HepG2 (cell line): ENCODE data around the gene CLCN2. TPM values are rescaled to one million over a fixed set of nuclear protein-coding genes. Genes with fewer than 3 reads are reported as not detected.

Source experiments
- ATAC-seq: fragments of 200-7000 bp; cut with Tn5 transposase; 3 replicates; pipeline ENCODE4 v1.9.1; 2020; ENCODE audit warnings: mild to moderate bottlenecking, moderate library complexity
- BruUV-seq: library from RNA; stranded (reverse); fragments of 400-500 nt; replicated peaks from 2 replicates; lab custom pipeline; 2021; lab: Mats Ljungman, UMichigan
- CTCF ChIA-PET: fragments of 300-600 bp; formaldehyde crosslinking; extraction: SDS; loops from one replicate; lab custom pipeline; 2021; ENCODE audit warnings: low total read pairs, inconsistent platforms, low intra/inter-chr PET ratio; lab: Yijun Ruan, JAX
- POLR2A ChIA-PET: fragments of 350-600 bp; sonication (Branson Sonifier 250); formaldehyde crosslinking; loops from one replicate; lab custom pipeline; 2020; ENCODE audit warnings: antibody characterized with exemption, inconsistent platforms; lab: Yijun Ruan, JAX
- DNase-seq: peaks from one replicate; pipeline ENCODE4 v3.0.0-alpha.2; 2015; ENCODE audit warnings: low spot score
- FAIRE-seq: peaks from 3 replicates; lab custom pipeline; 2011; peaks lifted over from hg19 to GRCh38; lab: Jason Lieb, UNC
- H2AFZ ChIP-seq: one replicate; pipeline ENCODE4 v1.6.1; 2011; ENCODE audit warnings: low read length, inconsistent platforms
- H3K27ac ChIP-seq: fragments of 300-600 bp; 3 replicates; pipeline ENCODE4 v1.8.0; 2011; ENCODE audit warnings: mixed run types, mild to moderate bottlenecking, mixed read lengths, low read length, inconsistent platforms; ENCODE audit not compliant: insufficient read depth; ENCODE audit errors: extremely low read length
- H3K27me3 ChIP-seq, 2 experiments: fragments of 200-600 bp in 1 of 2; 2 replicates in 1 of 2; 3 replicates in 1 of 2; pipeline versions ENCODE4 v1.6.0 to v1.8.0; 2011; ENCODE audit warnings: low read length in 2 of 2, mild to moderate bottlenecking in 2 of 2, moderate library complexity in 2 of 2, inconsistent platforms in 1 of 2; ENCODE audit not compliant: insufficient read depth in 2 of 2, control insufficient read depth in 1 of 2
- H3K36me3 ChIP-seq, 2 experiments: fragments of 200-600 bp in 1 of 2; replicated peaks in 1 of 2; 2 replicates in 1 of 2; 3 replicates in 1 of 2; pipeline versions ENCODE4 v1.5.1 to v1.8.0; 2011; ENCODE audit warnings: low read length in 2 of 2, inconsistent platforms in 1 of 2; ENCODE audit not compliant: insufficient read depth in 2 of 2, control insufficient read depth in 1 of 2
- H3K4me1 ChIP-seq: 2 replicates; pipeline ENCODE4 v1.5.1; 2012; ENCODE audit warnings: low read length, inconsistent platforms; ENCODE audit not compliant: insufficient read depth
- H3K4me2 ChIP-seq: 2 replicates; pipeline ENCODE4 v1.6.0; 2011; ENCODE audit warnings: low read depth, low read length, inconsistent platforms
- H3K4me3 ChIP-seq, 3 experiments: fragments of 200-600 bp in 1 of 3; sonication (generic), shearing (Covaris generic) in 1 of 3; replicated peaks in 1 of 3; 2 replicates each; pipeline ENCODE4 v1.5.1; 2011 to 2016; ENCODE audit warnings: low read length in 3 of 3, inconsistent platforms in 2 of 3, low read depth in 2 of 3, mild to moderate bottlenecking in 2 of 3, control low read depth in 1 of 3, mixed read lengths in 1 of 3; ENCODE audit not compliant: insufficient read depth in 1 of 3
- H3K79me2 ChIP-seq: one replicate; pipeline ENCODE4 v1.6.1; 2011; ENCODE audit warnings: low read length, inconsistent platforms; ENCODE audit not compliant: insufficient read depth
- H3K9ac ChIP-seq: 2 replicates; pipeline ENCODE4 v1.6.0; 2011; ENCODE audit warnings: mild to moderate bottlenecking, low read depth, low read length, inconsistent platforms; ENCODE audit not compliant: insufficient read depth
- H3K9me3 ChIP-seq: 2 replicates; pipeline ENCODE4 v1.5.1; 2012; ENCODE audit warnings: mild to moderate bottlenecking, low read length
- H4K20me1 ChIP-seq: 2 replicates; pipeline ENCODE4 v1.6.0; 2011; ENCODE audit warnings: inconsistent platforms, mild to moderate bottlenecking, low read length, moderate library complexity; ENCODE audit not compliant: insufficient read depth
- CHCHD3 ChIP-seq: sonication (generic); formaldehyde crosslinking; IDR thresholded peaks from 2 replicates; pipeline ENCODE4 v1.8.0; 2022; ENCODE audit warnings: mild to moderate bottlenecking, missing genetic modification reagents, moderate library complexity
- EZH2 ChIP-seq: conservative IDR thresholded peaks from 2 replicates; pipeline ENCODE4 v1.6.1; 2012; ENCODE audit warnings: mild to moderate bottlenecking, low read depth, low read length, moderate library complexity
- KLF11 ChIP-seq: IDR thresholded peaks from 2 replicates; pipeline ENCODE4 v1.6.1; 2016; ENCODE audit warnings: missing compliant biosample characterization
- KLF12 ChIP-seq: sonication (generic); formaldehyde crosslinking; IDR thresholded peaks from 2 replicates; pipeline ENCODE4 v1.4.0; 2020; ENCODE audit warnings: missing genetic modification reagents, borderline replicate concordance
- MNT ChIP-seq: fragments of 450-650 bp; IDR thresholded peaks from 2 replicates; pipeline ENCODE4 v1.6.1; 2016
- NFE2 ChIP-seq: sonication (generic); formaldehyde crosslinking; IDR thresholded peaks from 2 replicates; pipeline ENCODE4 v1.4.0; 2020; ENCODE audit warnings: missing genetic modification reagents
- ONECUT2 ChIP-seq: sonication (generic); formaldehyde crosslinking; IDR thresholded peaks from 2 replicates; pipeline ENCODE4 v1.4.0; 2020; ENCODE audit warnings: missing genetic modification reagents
- PHF5A ChIP-seq: IDR thresholded peaks from one replicate; pipeline ENCODE4 v1.6.1; 2018; ENCODE audit warnings: low read depth, missing genetic modification reagents; ENCODE audit not compliant: unreplicated experiment
- SNAPC2 ChIP-seq: sonication (generic); formaldehyde crosslinking; IDR thresholded peaks from 2 replicates; pipeline ENCODE4 v1.8.1; 2022; ENCODE audit warnings: mild to moderate bottlenecking, missing genetic modification reagents
- THAP8 ChIP-seq: sonication (generic); formaldehyde crosslinking; IDR thresholded peaks from 2 replicates; pipeline ENCODE4 v1.5.1; 2020; ENCODE audit warnings: missing genetic modification reagents, mild to moderate bottlenecking, borderline replicate concordance
- ZKSCAN8 ChIP-seq: IDR thresholded peaks from 2 replicates; pipeline ENCODE4 v1.6.1; 2016; ENCODE audit warnings: borderline replicate concordance, missing genetic modification reagents, missing compliant biosample characterization
- WGBS: methylation state at CpG from one replicate; pipeline ENCODE4 v1.1.6; 2017; ENCODE audit warnings: low lambda C conversion rate; 5-methylcytosine and 5-hydroxymethylcytosine counted together
- in situ Hi-C: cut with HindIII; loops from 2 replicates; pipeline ENCODE4 v1.10.0; 2017; ENCODE audit warnings: low pct_unique_long_range_greater_than_20kb; ENCODE audit not compliant: extremely low pct_ligation_motif_present
- intact Hi-C: fragments of 100-400 bp; cut with micrococcal nuclease; formaldehyde crosslinking; loops from one replicate; pipeline ENCODE4 v1.10.0; 2022; ENCODE audit not compliant: unreplicated experiment
- polyA plus RNA-seq, 8 experiments: library from polyadenylated mRNA; depleted of rRNA in 3 of 8; stranded (reverse) in 7 of 8; unstranded in 1 of 8; fragments of >200 nt; fragmentation: Illumina TruSeq in 4 of 8; extraction: Trizol in 4 of 8; gene quantifications; 2 replicates each; pipeline versions ENCODE4 v1.2.1 to v1.2.3, GENCODE V29; 2011 to 2016; ENCODE audit warnings: low read depth in 4 of 8, missing spikeins in 1 of 8, mixed read lengths in 1 of 8; ENCODE audit not compliant: insufficient read depth in 1 of 8
- total RNA-seq, 5 experiments: library from RNA; depleted of rRNA; stranded (reverse); fragments of >200 nt; fragmentation: Illumina TruSeq; extraction: Trizol; gene quantifications; 2 replicates each; pipeline ENCODE4 v1.2.3, GENCODE V29; 2016; ENCODE audit warnings: low read depth in 1 of 5
- TF ChIP-seq, protein P1 (sequence below): sonication (generic); formaldehyde crosslinking; IDR thresholded peaks from 2 replicates; pipeline ENCODE4 v1.4.0; 2020; ENCODE audit warnings: missing genetic modification reagents, borderline replicate concordance
- TF ChIP-seq, protein P2 (sequence below): sonication (generic); formaldehyde crosslinking; IDR thresholded peaks from 2 replicates; pipeline ENCODE4 v1.4.0; 2020; ENCODE audit warnings: missing genetic modification reagents

The CLCN2 gene
- total and polyA plus RNA-seq, 2 of the 13 experiments (the other 11 are each of a cell fraction or from before 2014, with no cell fraction given) = 11.4 to 13.5 TPM

GRCh38 chr3:184384342-184384741 lies 22.9 kb upstream of the CLCN2 start:
- no TSS peak for BruUV-seq
- no peaks in the 10 kb centered on the region for H3K9me3 ChIP-seq
- WGBS = 90% methylated on average over 6 of the region's 9 CpGs
- POLR2A ChIA-PET = no interaction called here
- H3K27me3 ChIP-seq = no peaks in the 10 kb centered on the region; a peak in 1 of 5 replicates
- H4K20me1 ChIP-seq = no peaks in the 10 kb centered on the region
- H3K27ac ChIP-seq = no peak overlapping the region
- H3K79me2 ChIP-seq = peaks cover 1% of the 10 kb centered on the region
- in situ Hi-C loops (no loop called here), intact Hi-C loops (no loop called here)
- ATAC-seq (no peak), DNase-seq (no peak), FAIRE-seq (no peak)
- H3K9ac ChIP-seq = no peak overlapping the region
- peaks cover 6% of the 10 kb centered on the region; the same call in 1 of the 2 replicates for H3K4me1 ChIP-seq
- H3K36me3 ChIP-seq = peaks cover 12 to 35% of the 10 kb centered on the region in 2 experiments; a peak in 4 of 5 replicates
- H2AFZ ChIP-seq = no peak overlapping the region
- CTCF ChIA-PET = no interaction called here
- H3K4me2 ChIP-seq = no peak overlapping the region
- no peak overlapping the region for H3K4me3 ChIP-seq
- TF ChIP-seq EZH2 (no peak), CHCHD3 (CRISPR knock-in tag) (no peak), SNAPC2 (CRISPR knock-in tag) (no peak), KLF12 (CRISPR knock-in tag) (no peak), NFE2 (no peak), ONECUT2 (CRISPR knock-in tag) (no peak), PHF5A (CRISPR knock-in tag) (no peak), MNT (no peak), ZKSCAN8 (no peak), THAP8 (CRISPR knock-in tag) (no peak), KLF11 (CRISPR knock-in tag) (no peak)
- TF ChIP-seq, protein P1, sequence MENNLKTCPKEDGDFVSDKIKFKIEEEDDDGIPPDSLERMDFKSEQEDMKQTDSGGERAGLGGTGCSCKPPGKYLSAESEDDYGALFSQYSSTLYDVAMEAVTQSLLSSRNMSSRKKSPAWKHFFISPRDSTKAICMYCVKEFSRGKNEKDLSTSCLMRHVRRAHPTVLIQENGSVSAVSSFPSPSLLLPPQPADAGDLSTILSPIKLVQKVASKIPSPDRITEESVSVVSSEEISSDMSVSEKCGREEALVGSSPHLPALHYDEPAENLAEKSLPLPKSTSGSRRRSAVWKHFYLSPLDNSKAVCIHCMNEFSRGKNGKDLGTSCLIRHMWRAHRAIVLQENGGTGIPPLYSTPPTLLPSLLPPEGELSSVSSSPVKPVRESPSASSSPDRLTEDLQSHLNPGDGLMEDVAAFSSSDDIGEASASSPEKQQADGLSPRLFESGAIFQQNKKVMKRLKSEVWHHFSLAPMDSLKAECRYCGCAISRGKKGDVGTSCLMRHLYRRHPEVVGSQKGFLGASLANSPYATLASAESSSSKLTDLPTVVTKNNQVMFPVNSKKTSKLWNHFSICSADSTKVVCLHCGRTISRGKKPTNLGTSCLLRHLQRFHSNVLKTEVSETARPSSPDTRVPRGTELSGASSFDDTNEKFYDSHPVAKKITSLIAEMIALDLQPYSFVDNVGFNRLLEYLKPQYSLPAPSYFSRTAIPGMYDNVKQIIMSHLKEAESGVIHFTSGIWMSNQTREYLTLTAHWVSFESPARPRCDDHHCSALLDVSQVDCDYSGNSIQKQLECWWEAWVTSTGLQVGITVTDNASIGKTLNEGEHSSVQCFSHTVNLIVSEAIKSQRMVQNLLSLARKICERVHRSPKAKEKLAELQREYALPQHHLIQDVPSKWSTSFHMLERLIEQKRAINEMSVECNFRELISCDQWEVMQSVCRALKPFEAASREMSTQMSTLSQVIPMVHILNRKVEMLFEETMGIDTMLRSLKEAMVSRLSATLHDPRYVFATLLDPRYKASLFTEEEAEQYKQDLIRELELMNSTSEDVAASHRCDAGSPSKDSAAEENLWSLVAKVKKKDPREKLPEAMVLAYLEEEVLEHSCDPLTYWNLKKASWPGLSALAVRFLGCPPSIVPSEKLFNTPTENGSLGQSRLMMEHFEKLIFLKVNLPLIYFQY (CRISPR knock-in tag) = no peak
- TF ChIP-seq, protein P2, sequence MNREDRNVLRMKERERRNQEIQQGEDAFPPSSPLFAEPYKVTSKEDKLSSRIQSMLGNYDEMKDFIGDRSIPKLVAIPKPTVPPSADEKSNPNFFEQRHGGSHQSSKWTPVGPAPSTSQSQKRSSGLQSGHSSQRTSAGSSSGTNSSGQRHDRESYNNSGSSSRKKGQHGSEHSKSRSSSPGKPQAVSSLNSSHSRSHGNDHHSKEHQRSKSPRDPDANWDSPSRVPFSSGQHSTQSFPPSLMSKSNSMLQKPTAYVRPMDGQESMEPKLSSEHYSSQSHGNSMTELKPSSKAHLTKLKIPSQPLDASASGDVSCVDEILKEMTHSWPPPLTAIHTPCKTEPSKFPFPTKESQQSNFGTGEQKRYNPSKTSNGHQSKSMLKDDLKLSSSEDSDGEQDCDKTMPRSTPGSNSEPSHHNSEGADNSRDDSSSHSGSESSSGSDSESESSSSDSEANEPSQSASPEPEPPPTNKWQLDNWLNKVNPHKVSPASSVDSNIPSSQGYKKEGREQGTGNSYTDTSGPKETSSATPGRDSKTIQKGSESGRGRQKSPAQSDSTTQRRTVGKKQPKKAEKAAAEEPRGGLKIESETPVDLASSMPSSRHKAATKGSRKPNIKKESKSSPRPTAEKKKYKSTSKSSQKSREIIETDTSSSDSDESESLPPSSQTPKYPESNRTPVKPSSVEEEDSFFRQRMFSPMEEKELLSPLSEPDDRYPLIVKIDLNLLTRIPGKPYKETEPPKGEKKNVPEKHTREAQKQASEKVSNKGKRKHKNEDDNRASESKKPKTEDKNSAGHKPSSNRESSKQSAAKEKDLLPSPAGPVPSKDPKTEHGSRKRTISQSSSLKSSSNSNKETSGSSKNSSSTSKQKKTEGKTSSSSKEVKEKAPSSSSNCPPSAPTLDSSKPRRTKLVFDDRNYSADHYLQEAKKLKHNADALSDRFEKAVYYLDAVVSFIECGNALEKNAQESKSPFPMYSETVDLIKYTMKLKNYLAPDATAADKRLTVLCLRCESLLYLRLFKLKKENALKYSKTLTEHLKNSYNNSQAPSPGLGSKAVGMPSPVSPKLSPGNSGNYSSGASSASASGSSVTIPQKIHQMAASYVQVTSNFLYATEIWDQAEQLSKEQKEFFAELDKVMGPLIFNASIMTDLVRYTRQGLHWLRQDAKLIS (CRISPR knock-in tag) = no peak
